Ishikawa (cell line): ENCODE measurements around the gene ZFAND3.

Source experiments
- CEBPB ChIP-seq: IDR thresholded peaks from 2 replicates; pipeline ENCODE4 v1.6.1; 2012
- CREB1 ChIP-seq: IDR thresholded peaks from 2 replicates; pipeline ENCODE4 v1.6.1; 2012; ENCODE audit warnings: low read depth
- EGR1 ChIP-seq: IDR thresholded peaks from 2 replicates; pipeline ENCODE4 v1.6.1; 2012
- EP300 ChIP-seq: IDR thresholded peaks from 2 replicates; pipeline ENCODE4 v1.6.1; 2012; ENCODE audit warnings: borderline replicate concordance
- FOXM1 ChIP-seq: IDR thresholded peaks from 2 replicates; pipeline ENCODE4 v1.6.1; 2012; ENCODE audit warnings: low read depth, borderline replicate concordance
- NFIC ChIP-seq: IDR thresholded peaks from 2 replicates; pipeline ENCODE4 v1.6.1; 2012
- RAD21 ChIP-seq: IDR thresholded peaks from 2 replicates; pipeline ENCODE4 v1.6.1; 2012; ENCODE audit warnings: low read depth
- TAF1 ChIP-seq: IDR thresholded peaks from 2 replicates; pipeline ENCODE4 v1.6.1; 2012; ENCODE audit warnings: low read depth, mild to moderate bottlenecking
- TCF12 ChIP-seq: IDR thresholded peaks from 2 replicates; pipeline ENCODE4 v1.6.1; 2012; ENCODE audit warnings: low read depth
- TEAD4 ChIP-seq: IDR thresholded peaks from 2 replicates; pipeline ENCODE4 v1.6.1; 2012
- YY1 ChIP-seq: IDR thresholded peaks from 2 replicates; pipeline ENCODE4 v1.6.1; 2012; ENCODE audit warnings: low read depth
- ZBTB7A ChIP-seq: IDR thresholded peaks from 2 replicates; pipeline ENCODE4 v1.6.1; 2012; ENCODE audit warnings: low read depth
- TF ChIP-seq, protein P1 (sequence below): IDR thresholded peaks from 2 replicates; pipeline ENCODE4 v1.6.1; 2012
- TF ChIP-seq, protein P2 (sequence below): IDR thresholded peaks from 2 replicates; pipeline ENCODE4 v1.6.1; 2012; ENCODE audit warnings: low read depth, mild to moderate bottlenecking
- TF ChIP-seq, protein P3 (sequence below): IDR thresholded peaks from 2 replicates; pipeline ENCODE4 v1.6.1; 2012

ZFAND3 gene

DNA sequence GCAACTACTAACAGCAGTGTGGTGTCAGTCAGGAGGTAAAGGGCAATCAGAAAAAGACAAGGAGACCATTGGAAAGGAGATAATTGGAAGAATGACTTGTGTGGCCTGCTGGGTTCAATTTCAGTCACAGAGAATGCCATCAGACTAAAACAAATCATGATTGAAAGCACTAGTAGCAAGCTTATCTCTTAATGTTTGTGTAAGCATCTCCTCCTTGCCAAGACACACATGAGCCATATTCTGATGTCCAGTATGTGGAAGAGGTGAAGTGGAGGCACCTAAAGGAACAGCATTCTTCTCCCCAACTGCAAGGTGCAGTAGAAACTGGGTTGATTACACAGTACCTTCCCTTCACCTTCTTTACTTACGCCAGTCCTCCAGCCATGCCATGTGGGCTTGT lies 287.5 kb downstream of the ZFAND3 start:
- no peak for TF ChIP-seq CEBPB
- no peak for TF ChIP-seq EP300
- no peak for TF ChIP-seq TCF12
- TF ChIP-seq, protein P1, sequence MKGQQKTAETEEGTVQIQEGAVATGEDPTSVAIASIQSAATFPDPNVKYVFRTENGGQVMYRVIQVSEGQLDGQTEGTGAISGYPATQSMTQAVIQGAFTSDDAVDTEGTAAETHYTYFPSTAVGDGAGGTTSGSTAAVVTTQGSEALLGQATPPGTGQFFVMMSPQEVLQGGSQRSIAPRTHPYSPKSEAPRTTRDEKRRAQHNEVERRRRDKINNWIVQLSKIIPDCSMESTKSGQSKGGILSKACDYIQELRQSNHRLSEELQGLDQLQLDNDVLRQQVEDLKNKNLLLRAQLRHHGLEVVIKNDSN: no peak
- no peak for TF ChIP-seq RAD21
- TF ChIP-seq, protein P2, sequence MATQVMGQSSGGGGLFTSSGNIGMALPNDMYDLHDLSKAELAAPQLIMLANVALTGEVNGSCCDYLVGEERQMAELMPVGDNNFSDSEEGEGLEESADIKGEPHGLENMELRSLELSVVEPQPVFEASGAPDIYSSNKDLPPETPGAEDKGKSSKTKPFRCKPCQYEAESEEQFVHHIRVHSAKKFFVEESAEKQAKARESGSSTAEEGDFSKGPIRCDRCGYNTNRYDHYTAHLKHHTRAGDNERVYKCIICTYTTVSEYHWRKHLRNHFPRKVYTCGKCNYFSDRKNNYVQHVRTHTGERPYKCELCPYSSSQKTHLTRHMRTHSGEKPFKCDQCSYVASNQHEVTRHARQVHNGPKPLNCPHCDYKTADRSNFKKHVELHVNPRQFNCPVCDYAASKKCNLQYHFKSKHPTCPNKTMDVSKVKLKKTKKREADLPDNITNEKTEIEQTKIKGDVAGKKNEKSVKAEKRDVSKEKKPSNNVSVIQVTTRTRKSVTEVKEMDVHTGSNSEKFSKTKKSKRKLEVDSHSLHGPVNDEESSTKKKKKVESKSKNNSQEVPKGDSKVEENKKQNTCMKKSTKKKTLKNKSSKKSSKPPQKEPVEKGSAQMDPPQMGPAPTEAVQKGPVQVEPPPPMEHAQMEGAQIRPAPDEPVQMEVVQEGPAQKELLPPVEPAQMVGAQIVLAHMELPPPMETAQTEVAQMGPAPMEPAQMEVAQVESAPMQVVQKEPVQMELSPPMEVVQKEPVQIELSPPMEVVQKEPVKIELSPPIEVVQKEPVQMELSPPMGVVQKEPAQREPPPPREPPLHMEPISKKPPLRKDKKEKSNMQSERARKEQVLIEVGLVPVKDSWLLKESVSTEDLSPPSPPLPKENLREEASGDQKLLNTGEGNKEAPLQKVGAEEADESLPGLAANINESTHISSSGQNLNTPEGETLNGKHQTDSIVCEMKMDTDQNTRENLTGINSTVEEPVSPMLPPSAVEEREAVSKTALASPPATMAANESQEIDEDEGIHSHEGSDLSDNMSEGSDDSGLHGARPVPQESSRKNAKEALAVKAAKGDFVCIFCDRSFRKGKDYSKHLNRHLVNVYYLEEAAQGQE: no peak
- TF ChIP-seq YY1: no peak
- no peak for TF ChIP-seq TAF1
- TF ChIP-seq, protein P3, sequence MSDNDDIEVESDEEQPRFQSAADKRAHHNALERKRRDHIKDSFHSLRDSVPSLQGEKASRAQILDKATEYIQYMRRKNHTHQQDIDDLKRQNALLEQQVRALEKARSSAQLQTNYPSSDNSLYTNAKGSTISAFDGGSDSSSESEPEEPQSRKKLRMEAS: no peak
- TF ChIP-seq EGR1: no peak
- TF ChIP-seq FOXM1: no peak
- no peak for TF ChIP-seq ZBTB7A
- TF ChIP-seq TEAD4: no peak
- TF ChIP-seq NFIC: no peak
- no peak for TF ChIP-seq CREB1

DNA sequence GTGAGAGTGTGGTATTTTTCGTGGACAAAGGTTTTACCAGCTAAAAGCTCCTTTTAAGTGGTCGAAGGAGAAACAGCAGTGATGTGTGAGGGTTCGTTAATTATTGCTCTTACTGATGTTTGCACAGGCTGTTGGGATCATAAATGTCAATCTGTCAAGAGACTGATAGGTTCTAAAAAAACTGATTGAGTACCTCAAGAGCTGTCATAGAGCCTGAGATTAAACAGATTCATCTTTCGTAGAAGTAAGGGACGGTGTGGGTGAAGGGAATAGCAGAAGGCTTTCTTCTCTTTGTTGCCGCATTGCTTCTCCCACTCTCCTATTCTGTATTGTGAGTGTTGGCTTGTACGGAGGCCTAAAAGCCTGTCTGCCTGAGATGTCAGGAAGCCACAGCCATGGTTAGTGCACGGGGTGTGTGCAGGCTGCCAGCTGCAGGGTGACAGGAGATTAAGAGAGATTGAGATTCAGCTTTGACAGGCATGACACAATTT lies 291.0 kb downstream of the ZFAND3 start:
- TF ChIP-seq TAF1 (no peak), YY1 (no peak), EP300 (no peak), TCF12 (no peak), TEAD4 (no peak)
- TF ChIP-seq, protein P1: no peak

DNA sequence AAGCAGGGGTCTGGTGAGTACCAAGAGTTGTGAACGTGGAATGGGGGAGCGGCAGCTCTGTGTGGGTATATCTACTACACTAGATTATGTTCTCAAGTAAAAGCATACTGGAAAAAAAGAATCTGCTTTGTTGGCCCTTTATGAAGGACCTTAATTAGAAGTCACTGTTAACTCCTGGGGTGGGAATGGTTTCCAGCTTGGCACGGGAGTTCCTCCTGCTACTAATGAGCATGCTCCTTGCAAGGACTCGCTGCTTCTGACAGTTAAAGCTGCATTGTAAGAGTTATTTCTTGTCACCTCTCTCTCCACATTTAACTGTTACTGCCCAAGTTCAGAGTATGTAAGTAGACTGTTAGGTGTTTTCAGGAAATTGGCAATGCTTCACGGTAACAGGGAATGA lies 292.7 kb downstream of the ZFAND3 start:
- TF ChIP-seq TCF12: no peak
- TF ChIP-seq, protein P2: no peak
- TF ChIP-seq RAD21: no peak
- TF ChIP-seq, protein P1: no peak
- TF ChIP-seq CEBPB: no peak
- no peak for TF ChIP-seq TAF1
- TF ChIP-seq NFIC: no peak
- no peak for TF ChIP-seq ZBTB7A
- TF ChIP-seq, protein P3: no peak
- TF ChIP-seq EGR1: no peak
- TF ChIP-seq EP300: no peak
- no peak for TF ChIP-seq CREB1
- no peak for TF ChIP-seq TEAD4
- TF ChIP-seq YY1: no peak
- no peak for TF ChIP-seq FOXM1

DNA sequence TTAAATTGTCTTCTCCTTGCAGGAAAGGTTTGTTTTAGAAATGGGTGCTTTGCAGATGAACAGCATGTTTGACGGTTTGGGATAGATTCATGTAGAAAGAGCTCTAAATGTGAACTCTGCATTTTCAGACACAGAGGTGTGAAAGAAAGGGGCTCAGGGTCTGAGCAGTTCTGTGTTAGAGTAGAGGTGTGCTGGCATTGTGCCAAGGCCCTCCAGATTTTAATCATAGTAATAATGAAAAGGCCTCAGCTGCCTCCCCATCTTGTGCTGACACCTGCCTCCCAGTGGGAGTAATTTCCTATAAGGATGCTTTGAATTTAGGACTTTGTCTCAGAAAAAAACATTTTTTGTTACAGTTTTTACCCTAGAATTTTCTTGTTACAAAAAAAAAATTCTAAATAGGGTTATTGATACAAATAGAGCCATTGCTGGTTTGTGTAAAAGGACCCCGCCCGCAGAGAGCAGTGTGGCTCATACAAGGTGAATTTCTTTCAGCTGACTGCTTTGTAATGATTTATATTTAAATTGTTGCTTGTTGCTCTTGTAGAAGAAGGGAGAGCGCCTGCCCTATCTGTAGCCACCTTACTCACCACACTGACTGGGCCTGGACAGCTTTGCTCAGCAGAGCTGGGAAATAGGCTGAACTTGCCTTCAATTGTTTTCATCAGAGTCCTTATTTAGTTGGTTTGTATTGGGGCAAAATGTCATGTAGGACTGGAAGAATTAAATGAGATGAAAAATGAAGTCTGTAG lies 294.5 kb downstream of the ZFAND3 start:
- TF ChIP-seq CEBPB (no peak), NFIC (peak; percentile 32; the same call in 1 of the 2 replicates)

DNA sequence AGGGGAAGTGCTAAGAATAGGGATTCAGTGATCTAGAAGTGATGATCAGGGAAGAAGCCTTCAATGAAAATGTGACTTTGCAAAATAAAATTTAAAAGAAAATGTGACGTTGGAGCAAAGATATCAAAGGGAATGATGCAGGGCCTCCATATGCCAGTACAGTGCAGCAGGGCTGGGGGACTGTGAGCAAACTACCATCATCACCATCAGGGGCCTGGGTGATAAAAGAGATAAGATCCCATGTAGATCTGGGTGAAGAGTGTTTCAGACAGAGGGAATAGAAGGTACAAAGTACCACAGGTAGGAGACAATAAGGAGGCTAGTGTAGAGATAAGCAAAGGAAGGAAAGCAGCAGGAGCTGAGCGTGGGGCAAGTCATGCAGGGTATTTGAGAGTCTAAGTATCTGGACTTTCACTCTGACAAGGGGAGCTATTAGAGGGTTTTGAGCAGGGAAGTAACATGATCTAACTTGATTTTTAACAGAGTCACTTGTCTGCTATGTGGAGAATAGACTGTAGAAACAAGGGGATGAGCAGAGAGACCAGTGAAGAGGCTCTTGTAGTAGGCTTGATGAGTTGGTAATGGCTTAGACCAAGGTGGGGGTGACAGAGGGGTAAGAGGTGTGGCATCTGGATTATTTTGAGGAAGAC lies 295.6 kb downstream of the ZFAND3 start:
- TF ChIP-seq, protein P3: no peak
- TF ChIP-seq EGR1 (no peak), CREB1 (no peak), FOXM1 (no peak), NFIC (no peak), ZBTB7A (no peak)
